Kidney capillary endothelial cell (primary cell): ENCODE data around the gene IL1RAPL2.
"Not testable (repeated sequence)": the region's sequence is repeated elsewhere in the genome, so short reads cannot be mapped to it uniquely, and the experiment has no call there.

Experiments
- DNase-seq: peaks from one replicate; pipeline ENCODE4 v3.0.0-alpha.2; 2018; ENCODE audit warnings: low spot score

Gene IL1RAPL2

GRCh38 chrX:104670051-104670450, 104.1 kb downstream of the IL1RAPL2 start:
- no peak for DNase-seq

DNA sequence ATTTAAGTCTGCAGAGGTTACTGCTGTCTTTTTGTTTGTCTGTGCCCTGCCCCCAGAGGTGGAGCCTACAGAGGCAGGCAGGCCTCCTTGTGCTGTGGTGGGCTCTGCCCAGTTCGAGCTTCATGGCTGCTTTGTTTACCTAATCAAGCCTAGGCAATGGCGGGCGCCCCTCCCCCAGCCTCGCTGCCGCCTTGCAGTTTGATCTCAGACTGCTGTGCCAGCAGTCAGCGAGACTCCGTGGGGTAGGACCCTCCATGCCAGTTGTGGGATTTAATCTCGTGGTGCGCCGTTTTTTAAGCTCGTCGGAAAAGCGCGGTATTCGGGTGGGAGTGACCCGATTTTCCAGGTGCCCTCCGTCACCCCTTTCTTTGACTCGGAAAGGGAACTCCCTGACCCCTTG, 111.5 kb downstream of the IL1RAPL2 start:
- not testable (repeated sequence) for DNase-seq

DNA sequence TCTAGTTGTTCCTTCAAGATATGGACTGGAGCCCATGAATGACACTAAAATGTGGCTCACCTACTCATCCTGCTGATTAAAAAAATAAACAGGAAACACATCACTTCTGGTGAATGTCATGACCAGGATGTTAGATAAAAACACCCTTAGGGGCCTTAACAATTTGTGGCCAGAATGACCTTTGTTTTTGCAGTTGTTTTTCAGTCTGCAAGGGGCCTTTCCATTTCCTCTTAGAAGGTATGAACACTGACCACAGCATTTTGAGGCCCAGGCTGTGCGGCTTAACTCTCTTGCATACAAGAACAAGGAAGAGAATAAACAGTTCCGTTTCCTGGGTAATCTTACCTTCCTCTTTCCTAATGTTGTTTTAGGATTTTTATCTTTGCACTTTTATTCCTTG, 113.2 kb downstream of the IL1RAPL2 start:
- peak; percentile 33 for DNase-seq

- no peak for DNase-seq
Measured at GRCh38 chrX:104681214-104681613, 115.2 kb downstream of the IL1RAPL2 start.

- DNase-seq = no peak
Measured at GRCh38 chrX:104684077-104684476, 118.1 kb downstream of the IL1RAPL2 start.

- no peak for DNase-seq
Measured at GRCh38 chrX:104695593-104695992, 129.6 kb downstream of the IL1RAPL2 start.

GRCh38 chrX:104696667-104697066, 130.7 kb downstream of the IL1RAPL2 start:
- no peak for DNase-seq

- no peak for DNase-seq
Measured at GRCh38 chrX:104697294-104697693, 131.3 kb downstream of the IL1RAPL2 start.

GRCh38 chrX:104707042-104707441, 141.0 kb downstream of the IL1RAPL2 start:
- no peak for DNase-seq

DNA sequence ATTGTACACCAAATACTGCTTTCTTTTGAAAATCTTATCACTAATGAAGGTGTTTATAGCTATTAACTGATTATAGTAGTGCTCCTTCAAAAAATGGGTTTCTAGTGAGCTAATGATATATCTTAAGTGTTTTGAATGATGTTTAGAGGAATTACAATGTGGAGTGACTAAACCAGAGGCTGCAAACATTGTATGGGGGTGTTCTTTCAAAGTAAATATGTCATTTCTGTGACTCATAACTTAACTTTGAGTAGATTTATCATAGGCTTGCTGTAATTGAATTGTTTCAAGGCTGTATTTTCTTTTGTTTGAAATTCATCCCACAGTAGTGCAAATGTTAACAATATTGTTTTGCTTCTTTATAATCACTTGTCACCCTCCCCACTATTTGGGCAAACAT, 141.6 kb downstream of the IL1RAPL2 start:
- peak; percentile 16 for DNase-seq

GRCh38 chrX:104712515-104712914, 146.5 kb downstream of the IL1RAPL2 start:
- no peak for DNase-seq

DNA sequence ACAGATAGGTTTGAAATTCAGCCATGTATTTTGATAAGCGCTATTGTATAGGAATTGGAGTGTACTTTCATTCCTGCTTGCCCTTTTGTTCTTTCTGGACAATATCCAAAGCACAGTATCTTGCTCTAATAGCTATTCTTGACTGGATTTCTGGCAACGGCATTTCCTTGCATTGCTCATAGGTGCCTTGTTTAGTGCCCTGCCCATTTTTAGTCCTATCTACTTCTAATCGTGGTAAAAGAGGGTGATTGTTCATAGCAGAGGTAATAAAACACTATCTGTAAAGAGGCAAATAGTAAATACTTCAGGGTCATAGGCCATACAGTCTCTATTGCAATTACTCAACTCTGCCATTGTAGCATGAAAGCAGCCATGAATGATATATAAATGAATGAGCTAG, 155.9 kb downstream of the IL1RAPL2 start:
- no peak for DNase-seq

- DNase-seq = no peak
Measured at GRCh38 chrX:104728456-104728855, 162.5 kb downstream of the IL1RAPL2 start.

- DNase-seq = no peak
Measured at GRCh38 chrX:104742355-104742754, 176.4 kb downstream of the IL1RAPL2 start.

- DNase-seq = no peak
Measured at GRCh38 chrX:104745152-104745551, 179.2 kb downstream of the IL1RAPL2 start.

GRCh38 chrX:104749951-104750610, 184.1 kb downstream of the IL1RAPL2 start:
- DNase-seq = no peak

GRCh38 chrX:104762641-104763040, 196.6 kb downstream of the IL1RAPL2 start:
- DNase-seq = no peak

DNA sequence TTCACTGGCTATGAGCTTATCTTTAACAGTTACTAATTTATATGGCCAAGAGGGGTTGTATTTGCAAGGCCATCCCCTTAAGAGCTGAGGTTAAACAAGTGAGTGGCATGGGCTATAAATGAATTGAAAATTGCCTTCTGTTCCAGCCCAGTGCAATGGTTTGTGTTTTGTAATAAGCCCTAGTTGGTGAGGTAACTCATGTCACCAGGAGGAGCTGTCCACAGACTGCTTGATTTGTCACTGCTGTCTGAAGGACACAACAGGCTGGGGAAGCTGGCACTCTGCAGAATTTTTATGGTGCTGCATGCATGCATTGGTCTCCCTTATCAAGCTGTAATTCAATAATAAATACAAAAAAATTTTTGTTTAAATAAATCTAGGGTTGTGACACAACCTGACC, 223.8 kb downstream of the IL1RAPL2 start:
- DNase-seq = no peak

DNA sequence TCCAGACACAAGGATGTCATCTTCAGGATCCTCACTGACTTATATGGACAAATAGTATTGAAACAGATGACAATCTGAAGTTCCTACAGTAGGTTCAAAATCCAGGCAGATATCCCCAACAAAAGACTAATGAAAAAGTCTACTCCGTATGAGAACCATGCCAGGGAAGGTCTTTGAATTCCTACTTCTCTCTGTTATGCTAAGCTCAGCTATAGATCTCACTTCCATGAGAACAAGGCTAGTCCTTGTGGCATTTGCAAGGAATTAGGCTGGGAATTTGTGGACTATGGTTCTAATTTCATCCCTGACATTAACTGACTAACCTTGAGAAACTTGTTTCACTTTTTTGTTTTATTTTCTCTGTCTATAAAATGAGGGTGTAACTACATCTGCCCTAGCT, 229.8 kb downstream of the IL1RAPL2 start:
- no peak for DNase-seq

DNA sequence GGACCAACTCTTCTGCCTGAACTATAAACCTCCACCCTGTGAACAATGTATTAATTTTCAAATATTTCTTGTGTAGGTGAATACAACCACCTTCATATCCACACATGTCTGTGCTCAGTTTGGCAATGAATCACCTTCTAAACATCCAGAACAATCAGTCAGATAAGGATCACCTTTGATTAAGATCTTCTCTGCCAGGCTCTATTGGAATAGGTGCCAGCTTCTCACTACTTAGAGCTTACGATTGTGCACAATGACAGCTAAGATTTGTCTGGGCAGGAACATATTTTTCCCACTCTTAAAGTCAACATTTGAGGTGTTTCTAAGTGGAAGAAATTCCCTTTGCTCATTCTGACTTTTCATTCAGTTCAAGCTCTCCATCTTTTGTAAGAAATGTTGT, 237.2 kb downstream of the IL1RAPL2 start:
- DNase-seq = no peak

GRCh38 chrX:104806346-104806745, 240.3 kb downstream of the IL1RAPL2 start:
- no peak for DNase-seq

- DNase-seq = no peak
Measured at GRCh38 chrX:104833401-104833800, 267.4 kb downstream of the IL1RAPL2 start.

GRCh38 chrX:104842646-104843045, 276.6 kb downstream of the IL1RAPL2 start:
- no peak for DNase-seq

GRCh38 chrX:104852241-104852640, 286.2 kb downstream of the IL1RAPL2 start:
- no peak for DNase-seq

DNA sequence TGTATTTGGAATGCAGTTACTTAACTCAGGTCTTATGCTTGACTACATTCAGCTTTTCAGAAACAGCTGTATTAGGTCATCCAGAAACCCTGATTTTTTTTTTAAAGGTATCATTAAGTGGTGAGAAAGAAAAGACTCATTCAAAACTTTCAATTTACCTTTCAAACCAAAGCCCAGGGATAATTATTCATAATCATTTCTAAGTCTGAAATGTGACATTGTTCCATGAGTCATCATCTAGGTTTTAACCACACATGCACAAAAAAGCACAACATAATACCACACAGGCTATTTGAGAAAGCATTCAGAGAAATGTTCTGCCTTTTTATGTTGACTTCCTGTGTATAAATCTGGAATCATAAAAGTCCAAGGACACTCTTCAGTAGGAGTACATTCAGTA, 288.2 kb downstream of the IL1RAPL2 start:
- DNase-seq = no peak
